HL-60/S4 (cell line): ENCODE measurements around the gene CRKL.
"Not testable (repeated sequence)": the region's sequence is repeated elsewhere in the genome, so short reads cannot be mapped to it uniquely, and the experiment has no call there.

Experiments used
- in situ Hi-C: fragments of 300-500 bp; cut with MboI; formaldehyde crosslinking; loops from 2 replicates; pipeline ENCODE4 v1.14.3; 2022; ENCODE audit warnings: low sequenced_read_pairs

Gene CRKL

GRCh38 chr22:20901093-20902033, 15.8 kb upstream of the CRKL start:
- in situ Hi-C loops, result not testable (repeated sequence)

- in situ Hi-C loops, result no loop called here
Observed at GRCh38 chr22:20903093-20903492, 14.1 kb upstream of the CRKL start.

DNA sequence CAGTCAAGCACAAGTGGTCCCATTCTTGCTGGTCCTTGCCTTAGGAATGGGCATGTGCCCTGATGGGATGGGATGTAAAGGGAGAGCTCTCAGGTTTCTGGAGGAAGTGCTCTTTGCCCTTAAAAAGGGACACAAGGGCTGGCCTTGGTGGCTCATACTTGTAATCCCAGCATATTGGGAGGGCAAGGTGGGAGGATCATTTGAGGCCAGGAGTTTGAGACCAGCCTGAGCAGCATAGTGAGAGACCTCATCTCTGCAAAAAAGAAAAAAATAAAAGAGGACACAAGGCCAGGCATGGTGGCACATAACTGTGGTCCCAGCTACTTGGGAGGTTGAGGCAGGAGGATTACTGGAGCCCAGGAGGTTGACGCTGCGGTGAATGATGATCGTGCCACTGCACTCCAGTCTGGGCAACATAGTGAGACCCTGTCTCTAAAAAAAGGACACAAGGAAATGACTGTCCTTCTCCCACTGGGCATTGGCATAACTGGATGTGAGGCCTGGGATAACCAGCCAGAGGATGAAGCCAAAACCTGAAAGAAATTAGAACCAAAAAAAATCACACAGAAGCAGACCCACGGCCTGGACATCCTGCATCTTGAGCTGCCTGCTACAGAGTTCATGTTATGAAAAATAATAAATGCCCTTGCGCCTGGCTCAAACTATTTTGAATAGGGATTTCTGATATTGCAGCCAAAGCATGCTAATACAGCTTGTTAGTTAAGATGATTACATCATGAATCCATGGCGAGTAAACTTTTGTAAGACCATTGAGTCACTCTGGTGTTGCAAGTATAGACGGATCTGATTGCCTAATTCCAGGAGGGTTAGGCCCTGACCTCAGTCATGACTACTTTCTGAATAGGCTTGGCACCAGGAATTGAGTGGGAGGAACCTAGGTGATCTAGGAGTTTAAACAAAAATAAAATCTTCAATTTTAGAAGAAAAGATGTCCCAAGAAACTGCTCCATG, 12.9 kb upstream of the CRKL start:
- in situ Hi-C loops, result no loop called here

DNA sequence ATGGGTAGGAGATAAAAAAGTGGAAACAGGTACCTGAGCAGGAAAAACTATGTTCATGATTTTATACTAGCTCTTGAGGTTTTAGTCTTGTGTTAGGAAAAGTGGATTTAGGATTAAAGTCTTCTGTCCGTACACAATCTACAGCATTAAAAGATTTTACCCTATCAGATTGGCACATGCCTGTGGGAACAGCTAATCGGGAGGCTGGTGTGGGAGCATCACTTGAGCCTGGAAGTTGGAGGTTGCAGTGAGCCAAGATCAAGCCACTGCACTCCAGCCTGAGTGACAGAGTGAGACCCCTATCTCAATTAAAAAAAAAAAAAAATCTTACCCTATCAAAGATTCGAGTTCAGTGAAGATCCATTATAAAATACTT, 12.2 kb upstream of the CRKL start:
- in situ Hi-C loops, result no loop called here

DNA sequence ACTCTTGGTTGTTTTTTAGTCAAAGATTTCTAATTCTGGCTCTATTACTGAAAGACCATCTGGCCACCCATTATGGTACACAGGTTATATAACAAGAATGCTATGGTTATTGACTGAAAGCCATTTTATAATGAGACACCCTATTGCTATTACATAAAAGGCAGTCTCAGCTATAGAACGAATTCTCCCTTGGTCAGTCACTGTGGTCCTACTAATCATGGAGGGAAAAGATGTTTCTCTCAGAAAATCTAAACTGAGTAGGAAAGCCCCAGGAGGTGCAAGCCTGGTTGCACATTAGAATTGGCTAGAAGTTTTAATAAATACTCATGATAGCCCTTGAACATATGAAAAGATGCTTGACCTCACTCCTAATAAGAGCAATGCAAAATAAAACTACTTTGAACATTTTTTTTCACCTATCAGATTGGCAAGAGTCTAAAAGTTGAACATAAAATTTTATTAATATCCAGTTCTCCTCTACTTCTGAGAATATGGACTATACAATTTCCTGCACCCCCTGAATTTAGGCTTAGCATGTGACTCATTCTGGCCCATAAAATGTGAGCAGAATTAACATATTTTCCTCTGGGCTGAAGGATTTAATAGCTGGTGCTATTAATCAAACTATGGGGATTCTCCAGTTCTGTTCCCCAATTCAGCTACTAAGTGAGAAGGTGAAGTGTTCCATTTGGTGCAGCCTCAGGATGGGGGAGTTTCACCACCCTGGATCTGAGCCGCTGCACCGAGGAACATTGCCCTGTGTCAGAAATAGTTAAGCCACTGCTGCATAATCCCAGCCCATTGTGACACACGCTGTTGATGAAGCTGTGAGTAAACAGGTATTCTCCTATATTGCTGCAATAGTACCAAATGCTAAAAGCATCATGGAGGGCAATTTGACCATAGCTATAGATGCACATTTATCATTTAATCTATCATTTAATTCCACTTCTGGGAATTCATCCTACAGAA, 11.5 kb upstream of the CRKL start:
- in situ Hi-C loops, result no loop called here

DNA sequence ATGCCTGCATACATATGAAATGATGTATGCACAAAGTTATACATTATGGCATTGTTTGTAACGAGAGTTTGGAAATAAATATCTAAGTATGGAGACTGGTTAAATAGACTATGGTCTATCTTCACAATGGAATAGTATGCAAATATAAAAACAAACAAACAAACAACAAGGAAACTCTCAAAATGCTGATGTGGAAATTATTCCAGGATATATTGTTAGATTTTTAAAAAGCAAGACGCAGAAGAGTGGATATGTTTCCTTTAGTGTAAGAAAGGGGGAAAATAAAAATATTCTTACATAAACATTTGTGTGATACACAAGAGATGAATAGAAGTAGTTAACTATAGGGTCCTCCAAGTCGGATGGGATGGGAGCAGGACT, 10.8 kb upstream of the CRKL start:
- in situ Hi-C loops, result no loop called here

DNA sequence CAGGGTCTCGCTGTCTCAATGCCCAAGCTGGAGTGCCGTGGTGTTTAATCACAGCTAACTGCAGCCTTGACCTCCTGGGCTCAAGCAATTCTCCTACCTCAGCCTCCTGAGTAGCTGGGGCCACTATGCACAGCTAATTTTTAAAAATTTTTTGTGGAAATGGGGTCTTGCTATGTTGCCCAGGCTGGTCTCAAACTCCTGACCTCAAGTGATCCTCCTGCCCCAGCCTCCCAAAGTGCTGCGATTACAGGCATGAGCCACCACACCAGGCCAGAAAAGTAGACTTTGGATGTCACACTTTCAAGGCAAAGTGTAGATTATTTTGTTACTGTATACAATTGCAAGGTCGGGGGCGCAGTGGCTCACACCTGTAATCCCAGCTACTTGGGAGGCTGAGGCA, 8.5 kb upstream of the CRKL start:
- in situ Hi-C loops, result not testable (repeated sequence)

GRCh38 chr22:20909543-20910303, 7.5 kb upstream of the CRKL start:
- in situ Hi-C loops, result no loop called here

DNA sequence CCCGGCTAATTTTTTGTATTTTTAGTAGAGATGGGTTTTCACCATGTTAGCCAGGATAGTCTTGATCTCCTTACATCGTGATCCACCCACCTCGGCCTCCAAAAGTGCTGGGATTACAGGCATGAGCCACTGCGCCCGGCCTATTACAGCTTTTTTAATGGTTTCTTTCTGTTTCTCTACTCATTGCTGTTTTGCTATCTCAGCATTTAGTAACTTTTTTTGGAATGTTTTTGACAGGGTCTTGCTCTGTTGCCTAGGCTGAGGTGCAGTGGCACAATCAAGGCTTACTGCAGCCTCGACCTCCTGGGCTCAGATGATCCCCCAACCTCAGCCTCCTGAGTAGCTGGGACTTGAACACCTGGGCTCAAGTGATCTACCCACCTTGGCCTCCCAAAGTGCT, 4.7 kb upstream of the CRKL start:
- in situ Hi-C loops, result no loop called here

DNA sequence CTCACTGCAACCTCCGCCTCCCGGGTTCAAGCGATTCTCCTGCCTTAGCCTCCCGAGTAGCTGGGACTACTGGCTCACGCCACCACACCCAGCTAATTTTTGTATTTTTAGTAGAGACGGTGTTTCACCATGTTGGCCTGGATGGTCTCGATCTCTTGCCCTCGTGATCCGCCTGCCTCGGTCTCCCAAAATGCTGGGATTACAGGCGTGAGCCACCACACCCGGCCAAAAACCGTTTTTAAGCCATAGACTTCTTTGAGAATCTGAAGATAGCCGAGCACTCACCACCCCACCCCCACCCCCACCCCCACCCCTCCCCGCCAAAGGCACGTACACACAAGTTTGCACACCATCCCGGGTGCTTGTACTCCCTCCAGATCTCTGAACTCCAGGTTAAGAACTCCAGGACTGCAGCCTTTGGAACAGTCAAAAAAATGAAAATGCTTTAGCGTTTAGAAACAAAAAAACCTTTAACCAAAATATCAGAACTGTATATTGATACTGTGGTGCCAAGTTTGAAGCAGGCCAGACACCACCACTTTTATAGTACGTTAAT, 1.5 kb downstream of the CRKL start:
- in situ Hi-C loops, result no loop called here

DNA sequence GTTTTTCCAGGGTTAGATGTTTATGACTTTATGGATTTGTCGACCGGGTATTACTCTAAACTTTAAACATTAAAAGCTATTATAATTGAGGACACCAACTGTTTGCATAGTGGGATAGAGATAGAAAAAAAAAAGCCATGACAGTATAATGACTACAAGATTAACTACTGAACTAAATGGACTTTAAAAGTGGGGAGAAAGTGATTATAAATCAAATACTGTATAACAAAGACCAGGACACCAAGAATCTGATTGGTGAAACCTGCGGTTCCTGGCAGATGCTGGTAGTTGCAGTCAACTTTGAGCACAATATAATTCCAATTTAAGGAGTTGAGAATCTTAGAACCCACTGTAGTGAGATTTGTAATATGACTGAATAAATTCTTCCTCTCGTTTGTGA, 2.5 kb downstream of the CRKL start:
- in situ Hi-C loops, result no loop called here

DNA sequence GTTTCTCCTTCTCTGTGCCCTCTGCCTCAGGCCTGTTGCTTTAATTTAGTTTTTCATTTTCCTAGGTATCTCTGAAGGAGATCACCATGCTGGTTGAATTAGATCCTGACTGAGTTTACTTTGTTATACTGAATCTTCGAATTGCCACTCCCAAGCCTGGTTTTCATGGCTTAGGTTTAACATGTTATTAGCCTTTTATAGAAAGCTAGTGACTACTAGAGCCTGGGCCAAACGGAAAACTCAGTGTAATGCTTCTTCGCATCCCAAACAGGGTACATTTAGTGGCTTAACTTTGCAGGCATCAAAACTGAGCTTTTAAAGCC, 3.6 kb downstream of the CRKL start:
- in situ Hi-C loops, result no loop called here

DNA sequence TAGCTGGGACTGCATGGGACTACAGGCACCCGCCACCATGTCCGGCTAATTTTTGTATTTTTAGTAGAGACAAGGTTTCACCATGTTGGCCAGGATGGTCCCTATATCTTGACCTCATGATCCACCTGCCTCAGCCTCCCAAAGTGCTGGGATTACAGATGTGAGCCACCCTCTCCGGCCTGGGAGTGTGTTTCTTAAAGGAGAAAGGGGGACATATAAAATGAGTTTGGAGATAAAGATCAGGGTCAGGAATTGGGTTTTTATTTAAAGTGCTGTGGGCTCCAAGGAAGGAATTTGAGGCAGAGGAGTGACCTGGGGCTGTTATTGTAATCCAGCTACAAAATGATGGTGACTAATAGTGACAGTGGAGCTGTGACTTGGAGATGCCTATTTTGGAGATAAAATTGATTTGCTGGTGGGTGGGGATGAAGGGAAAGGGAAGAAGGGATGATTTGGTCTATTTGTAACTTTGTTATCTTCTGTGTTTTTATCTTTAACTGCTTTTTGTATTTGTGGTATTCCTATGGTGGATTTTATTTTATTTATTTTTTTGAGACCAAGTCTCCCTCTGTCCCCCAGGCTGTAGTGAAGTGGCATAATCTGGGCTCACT, 5.0 kb downstream of the CRKL start:
- in situ Hi-C loops, result no loop called here

DNA sequence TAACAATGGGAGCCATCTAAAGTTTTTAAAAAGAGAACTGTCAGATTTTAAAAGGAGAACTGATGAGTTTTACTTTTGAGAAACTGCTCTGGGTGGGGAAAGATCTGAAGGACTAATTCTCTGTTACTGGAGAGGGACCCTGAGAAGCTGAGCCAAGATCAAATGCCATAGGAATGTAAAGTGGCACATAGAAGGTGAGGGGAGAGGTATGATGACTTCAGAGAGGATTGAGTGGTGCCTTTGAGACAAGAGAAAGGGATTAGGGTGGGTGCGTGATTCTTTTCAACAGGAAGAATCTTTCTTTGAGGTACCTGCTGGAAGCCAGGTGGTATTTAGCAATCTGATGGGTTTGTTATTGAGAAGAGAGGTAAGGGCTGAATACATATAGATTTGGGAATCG, 9.0 kb downstream of the CRKL start:
- in situ Hi-C loops, result no loop called here

DNA sequence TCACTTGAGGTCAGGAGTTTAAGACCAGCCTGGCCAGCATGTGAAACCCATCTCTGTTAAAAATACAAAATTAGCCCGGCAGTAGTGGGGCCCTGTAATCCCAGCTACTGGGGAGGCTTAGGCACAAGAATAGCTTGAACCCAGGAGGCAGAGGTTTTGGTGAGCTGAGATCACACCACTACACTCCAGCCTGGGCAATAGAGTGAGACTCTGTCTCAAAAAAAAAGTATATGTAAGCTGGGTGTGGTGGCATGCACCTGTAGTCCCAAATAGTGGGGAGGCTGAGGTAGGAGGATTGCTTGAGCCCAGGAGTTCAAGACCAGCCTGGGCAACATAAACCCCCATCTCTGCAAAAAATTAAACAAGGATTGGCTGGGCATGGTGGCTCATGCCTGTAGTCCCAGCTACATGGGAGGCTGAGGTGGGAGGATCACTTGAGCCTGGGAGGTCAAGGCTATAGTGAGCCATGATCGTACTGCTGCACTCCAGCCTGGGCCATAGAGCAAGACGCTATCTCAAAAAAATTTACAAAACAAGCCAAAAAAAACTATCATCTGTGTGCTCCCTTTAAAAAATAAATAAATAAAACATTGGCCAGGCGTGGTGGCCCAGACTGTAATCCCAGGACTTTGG, 10.8 kb downstream of the CRKL start:
- in situ Hi-C loops, result no loop called here

- in situ Hi-C loops, result no loop called here
Observed at GRCh38 chr22:20928573-20928967, 11.4 kb downstream of the CRKL start.

DNA sequence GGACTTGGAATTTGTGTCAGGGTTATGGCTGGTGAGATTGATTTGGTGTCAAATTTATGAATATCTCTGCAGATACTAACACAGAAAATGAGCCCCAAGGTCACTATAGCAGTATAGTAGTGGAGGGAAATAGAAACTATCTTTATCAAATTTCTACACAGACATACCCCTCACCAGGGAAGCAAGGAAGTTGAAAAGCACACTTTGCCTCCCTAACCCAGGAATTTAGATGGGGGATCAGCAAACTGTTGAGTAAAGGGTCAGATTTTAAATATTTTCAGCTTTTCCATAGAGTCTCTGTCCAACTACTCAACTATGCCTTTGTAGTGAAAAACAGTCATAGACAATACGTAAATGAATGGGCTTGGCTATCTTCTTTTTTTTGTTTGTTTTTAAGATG, 12.8 kb downstream of the CRKL start:
- in situ Hi-C loops, result no loop called here

DNA sequence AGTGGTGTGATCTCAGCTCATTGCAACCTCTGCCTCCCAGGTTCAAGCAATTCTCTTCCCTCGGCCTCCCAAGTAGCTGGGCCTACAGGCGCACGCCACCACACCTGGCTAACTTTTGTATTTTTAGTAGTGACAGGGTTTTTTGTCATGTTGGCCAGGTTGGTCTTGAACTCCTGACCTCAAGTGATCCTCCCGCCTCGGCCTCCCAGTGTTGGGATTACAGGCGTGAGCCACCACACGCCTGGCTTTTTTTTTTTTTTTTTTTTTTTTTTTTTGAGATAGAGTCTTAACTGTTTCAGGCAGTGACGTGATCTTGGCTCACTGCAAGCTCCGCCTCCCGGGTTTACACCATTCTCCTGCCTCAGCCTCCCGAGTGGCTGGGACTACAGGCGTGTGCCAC, 13.2 kb downstream of the CRKL start:
- in situ Hi-C loops, result not testable (repeated sequence)

GRCh38 chr22:20931126-20931654, 14.0 kb downstream of the CRKL start:
- in situ Hi-C loops, result no loop called here
